CD8-positive, alpha-beta memory T cell (primary cell): ENCODE measurements around the gene ZNF350. TPM values are rescaled to one million over a fixed set of nuclear protein-coding genes. Genes with fewer than 3 reads are reported as not detected.

ENCODE experiments used
- CTCF ChIA-PET: fragments of 350-600 bp; sonication (Branson Sonifier 250); formaldehyde crosslinking; loops from one replicate; lab custom pipeline; 2021; ENCODE audit warnings: antibody characterized with exemption; lab: Charles Lee
- POLR2A ChIA-PET: fragments of 350-600 bp; sonication (Branson Sonifier 250); formaldehyde crosslinking; loops from one replicate; lab custom pipeline; 2021; ENCODE audit warnings: antibody characterized with exemption; lab: Charles Lee
- DNase-seq, 5 donors: peaks; one replicate each; pipeline versions ENCODE4 v3.0.0 to v3.0.0-alpha.2; 2020 to 2022; ENCODE audit warnings: mixed read lengths in 1 of 5
- H3K27ac ChIP-seq: one replicate; pipeline ENCODE4 v1.7.0; 2013; ENCODE audit warnings: low read depth, mild to moderate bottlenecking, low read length, moderate library complexity
- H3K27me3 ChIP-seq: 2 replicates; pipeline ENCODE4 v1.7.0; 2013; ENCODE audit warnings: low read length, mild to moderate bottlenecking; ENCODE audit not compliant: insufficient read depth, poor library complexity, severe bottlenecking
- H3K36me3 ChIP-seq: 2 replicates; pipeline ENCODE4 v1.7.0; 2013; ENCODE audit warnings: mild to moderate bottlenecking, low read length, moderate library complexity; ENCODE audit not compliant: insufficient read depth
- H3K4me1 ChIP-seq: 2 replicates; pipeline ENCODE4 v1.7.0; 2013; ENCODE audit warnings: mild to moderate bottlenecking, low read length, moderate library complexity; ENCODE audit not compliant: insufficient read depth
- H3K4me3 ChIP-seq: 2 replicates; pipeline ENCODE4 v1.7.0; 2013; ENCODE audit warnings: mild to moderate bottlenecking, low read length
- H3K9me3 ChIP-seq: 2 replicates; pipeline ENCODE4 v1.7.0; 2013; ENCODE audit warnings: mild to moderate bottlenecking, low read length
- H3K27ac Mint-ChIP-seq, 8 donors: one replicate each; pipeline ENCODE4 v1.8.0; 2020 to 2021; ENCODE audit warnings: mixed read lengths in 8 of 8, mild to moderate bottlenecking in 6 of 8, inconsistent platforms in 3 of 8, moderate library complexity in 3 of 8
- H3K27me3 Mint-ChIP-seq, 2 donors: one replicate each; pipeline ENCODE4 v1.8.0; 2020 to 2021; ENCODE audit warnings: mixed read lengths in 2 of 2, mild to moderate bottlenecking in 1 of 2, moderate library complexity in 1 of 2
- H3K36me3 Mint-ChIP-seq, 3 donors: one replicate each; pipeline ENCODE4 v1.8.0; 2020 to 2021; ENCODE audit warnings: mixed read lengths in 3 of 3, inconsistent platforms in 1 of 3, mild to moderate bottlenecking in 1 of 3
- H3K4me1 Mint-ChIP-seq, 3 donors: one replicate each; pipeline ENCODE4 v1.8.0; 2020 to 2021; ENCODE audit warnings: mixed read lengths in 3 of 3, inconsistent platforms in 1 of 3, mild to moderate bottlenecking in 1 of 3
- H3K4me3 Mint-ChIP-seq, 7 donors: one replicate each; pipeline ENCODE4 v1.8.0; 2020 to 2021; ENCODE audit warnings: mixed read lengths in 7 of 7, mild to moderate bottlenecking in 6 of 7, moderate library complexity in 4 of 7, inconsistent platforms in 2 of 7
- H3K9me3 Mint-ChIP-seq, 5 donors: one replicate each; pipeline ENCODE4 v1.8.0; 2020 to 2022; ENCODE audit warnings: mixed read lengths in 5 of 5, mild to moderate bottlenecking in 3 of 5, moderate library complexity in 2 of 5, inconsistent platforms in 1 of 5
- polyA plus RNA-seq: library from polyadenylated mRNA; unstranded; fragments of 300-500 nt; fragmentation: Illumina TruSeq; gene quantifications from one replicate; pipeline ENCODE4 v1.2.3, GENCODE V29; 2021
- total RNA-seq, 2 experiments: library from RNA; stranded (reverse); gene quantifications; one replicate each; pipeline ENCODE4 v1.2.3, GENCODE V29; 2021

Gene ZNF350
- total and polyA plus RNA-seq, 3 experiments from 2014 or later = 9.0 to 19.4 (median 10.0) TPM

DNA sequence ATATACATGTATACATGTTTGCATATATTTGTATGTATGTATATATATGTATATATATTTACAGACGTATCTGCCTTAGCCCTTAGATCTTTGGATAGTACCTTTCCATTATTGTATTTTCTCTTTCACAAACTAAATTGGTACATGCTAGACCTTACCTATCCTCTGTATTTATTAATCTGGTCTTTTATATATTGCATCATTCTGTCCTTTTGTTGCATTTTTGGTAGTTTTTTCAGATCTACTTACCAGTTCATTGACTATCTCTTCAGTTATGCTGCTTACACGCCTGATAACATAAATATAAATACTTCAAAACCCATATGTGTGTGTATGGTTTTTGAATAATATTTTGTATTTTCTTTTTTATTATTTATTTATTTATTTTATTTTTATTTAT lies 47.7 kb downstream of the ZNF350 start:
- H3K36me3 Mint-ChIP-seq = peaks cover 70 to 100% (median 97%) of the 10 kb centered on the region in 3 donors
- H3K36me3 ChIP-seq = peaks cover 74% of the 10 kb centered on the region
- no peaks in the 10 kb centered on the region for H3K4me1 ChIP-seq
- CTCF ChIA-PET = no interaction called here
- POLR2A ChIA-PET = no interaction called here
- H3K4me3 Mint-ChIP-seq = no peak overlapping the region
- no peaks in the 10 kb centered on the region for H3K27me3 Mint-ChIP-seq
- H3K27me3 ChIP-seq = no peaks in the 10 kb centered on the region
- H3K9me3 Mint-ChIP-seq = peaks cover 47 to 98% (median 93%) of the 10 kb centered on the region in 5 donors
- peaks cover 0 to 4% (median 0%) of the 10 kb centered on the region in 3 donors for H3K4me1 Mint-ChIP-seq
- H3K27ac Mint-ChIP-seq = no peak overlapping the region
- no peak overlapping the region for H3K4me3 ChIP-seq
- peaks cover 50% of the 10 kb centered on the region for H3K9me3 ChIP-seq
- H3K27ac ChIP-seq = no peak overlapping the region
- no peak for DNase-seq

- Mint-ChIP-seq H3K9me3 (peaks cover 30 to 65% (median 63%) of the 10 kb centered on the region in 5 donors), H3K27ac (no peak overlapping the region), H3K4me1 (peaks cover 29 to 32% (median 32%) of the 10 kb centered on the region in 3 donors), H3K4me3 (no peak overlapping the region), H3K36me3 (peaks cover 47 to 93% (median 76%) of the 10 kb centered on the region in 3 donors), H3K27me3 (no peaks in the 10 kb centered on the region)
- Histone ChIP-seq H3K36me3 (peaks cover 52% of the 10 kb centered on the region), H3K4me1 (peaks cover 12% of the 10 kb centered on the region), H3K9me3 (peaks cover 34% of the 10 kb centered on the region), H3K4me3 (no peak overlapping the region), H3K27me3 (no peaks in the 10 kb centered on the region), H3K27ac (no peak overlapping the region)
- ChIA-PET POLR2A (interaction anchor here (0.6 kb wide), 1 partner anchor 49 kb away, joined by 3 read pairs; no protein-coding TSS in a partner anchor), CTCF (no interaction called here)
- DNase-seq = no peak
Observed at GRCh38 chr19:51931921-51932320, 54.7 kb downstream of the ZNF350 start.

DNA sequence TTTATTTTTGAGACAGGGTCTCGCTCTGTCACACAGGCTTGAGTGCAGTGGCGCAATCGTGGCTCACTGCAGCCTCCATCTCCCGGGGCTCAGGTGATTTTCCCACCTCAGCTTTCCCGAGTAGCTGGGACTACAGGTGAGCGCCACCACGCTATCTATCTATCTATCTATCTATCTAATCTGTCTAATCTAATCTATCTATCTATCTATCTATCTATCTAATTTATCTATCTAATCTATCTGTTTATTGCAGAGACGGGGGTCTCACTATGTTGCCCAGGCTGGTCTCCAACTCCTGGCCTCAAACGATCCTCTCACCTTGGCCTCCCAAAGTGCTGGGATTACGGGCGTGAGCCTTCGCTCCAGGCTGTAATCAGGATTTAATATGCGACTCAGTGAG lies 58.8 kb downstream of the ZNF350 start:
- peak overlapping the region; percentile 91 for H3K4me3 ChIP-seq
- POLR2A ChIA-PET = no interaction called here
- peaks cover 35 to 43% (median 35%) of the 10 kb centered on the region in 3 donors for H3K4me1 Mint-ChIP-seq
- peak overlapping the region; percentile 64 for H3K27ac ChIP-seq
- H3K27ac Mint-ChIP-seq = peak overlapping the region; percentile 67 to 99 (median 91)
- peaks cover 27% of the 10 kb centered on the region for H3K9me3 ChIP-seq
- CTCF ChIA-PET = interaction anchor here (0.8 kb wide), 1 partner anchor 43 kb away, joined by 3 read pairs; no protein-coding TSS in a partner anchor
- H3K9me3 Mint-ChIP-seq = peaks cover 37 to 66% (median 58%) of the 10 kb centered on the region in 5 donors
- H3K4me3 Mint-ChIP-seq = peak overlapping the region; percentile 94 to 98 (median 96)
- no peaks in the 10 kb centered on the region for H3K27me3 ChIP-seq
- peaks cover 16% of the 10 kb centered on the region for H3K4me1 ChIP-seq
- peaks cover 25 to 73% (median 65%) of the 10 kb centered on the region in 3 donors for H3K36me3 Mint-ChIP-seq
- H3K36me3 ChIP-seq = peaks cover 25% of the 10 kb centered on the region
- no peak for DNase-seq
- H3K27me3 Mint-ChIP-seq = no peaks in the 10 kb centered on the region

DNA sequence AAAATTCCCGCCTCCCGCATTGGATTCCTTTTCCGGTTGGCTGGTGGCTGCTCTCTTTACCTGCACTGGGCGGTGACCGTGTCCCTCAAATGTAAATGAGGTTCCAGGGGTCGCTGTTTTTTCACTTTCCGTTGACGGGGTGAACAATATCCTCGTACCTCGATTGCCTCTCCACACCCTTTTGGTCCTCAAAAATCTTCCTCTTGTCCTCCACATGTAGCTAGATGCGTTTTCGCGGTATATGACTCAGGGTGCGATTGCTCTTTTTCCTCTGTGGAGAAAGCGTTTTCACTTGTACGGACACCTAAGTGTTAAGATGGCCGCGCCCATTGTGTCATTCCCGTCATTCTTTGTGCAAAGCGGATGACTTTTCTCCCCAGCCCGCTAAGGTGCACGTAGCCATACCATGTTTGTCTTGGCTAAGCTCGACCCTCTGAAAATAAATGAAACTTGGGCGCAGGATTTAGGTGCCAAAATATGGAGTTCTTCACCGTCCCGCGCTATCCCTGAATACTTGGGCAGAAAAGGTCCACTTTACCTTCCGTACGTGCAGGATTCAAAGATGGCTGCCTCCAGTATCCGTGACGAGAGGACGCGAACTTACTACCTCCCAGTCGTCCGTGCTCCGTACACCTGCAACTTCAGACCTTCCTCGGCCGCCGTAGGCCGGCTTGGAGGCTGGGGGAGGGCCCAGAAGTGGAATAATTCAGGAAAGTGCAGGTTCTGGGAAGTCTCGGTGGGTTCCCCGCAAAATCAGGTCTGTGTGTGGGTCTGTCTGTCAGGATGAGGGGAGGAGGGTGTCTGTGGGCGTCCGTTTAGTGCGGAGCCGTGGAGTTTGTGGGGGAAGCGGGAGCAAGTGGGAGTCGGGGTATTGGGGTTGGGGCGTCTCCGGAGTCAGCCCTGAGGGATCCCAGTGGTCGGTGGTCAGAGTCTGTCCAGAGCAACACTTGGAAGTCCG lies 59.6 kb downstream of the ZNF350 start, which contains the start of gene ZNF613:
ZNF613 (plus strand) TSS at position 689 of the 958 bp plus-strand sequence. CDS start 8,749 bp downstream, outside the sequence.
- H3K36me3 ChIP-seq = peaks cover 20% of the 10 kb centered on the region
- peaks cover 16% of the 10 kb centered on the region for H3K4me1 ChIP-seq
- ChIA-PET POLR2A (interaction anchor here (0.6 kb wide), 1 partner anchor 257 kb away, joined by 3 read pairs; no protein-coding TSS in a partner anchor), CTCF (interaction anchor here (0.8 to 1.4 kb wide), 2 partner anchors 10 to 44 kb away, joined by 3 to 4 read pairs; no protein-coding TSS in a partner anchor)
- peak within 1 kb of the TSS; percentile 91 for H3K4me3 ChIP-seq
- DNase-seq = peak; percentile 61 to 86 (median 81)
- Mint-ChIP-seq H3K4me3 (peak within 1 kb of the TSS; percentile 94 to 98 (median 96)), H3K9me3 (peaks cover 41 to 72% (median 64%) of the 10 kb centered on the region in 5 donors), H3K27me3 (no peaks in the 10 kb centered on the region), H3K4me1 (peaks cover 35 to 43% (median 35%) of the 10 kb centered on the region in 3 donors), H3K36me3 (peaks cover 23 to 72% (median 60%) of the 10 kb centered on the region in 3 donors), H3K27ac (peak within 1 kb of the TSS; percentile 67 to 99 (median 91))
- peak within 1 kb of the TSS; percentile 64 for H3K27ac ChIP-seq
- no peaks in the 10 kb centered on the region for H3K27me3 ChIP-seq
- peaks cover 30% of the 10 kb centered on the region for H3K9me3 ChIP-seq

GRCh38 chr19:51926426-51926783 lies 60.2 kb downstream of the ZNF350 start:
- H3K4me3 ChIP-seq = peak overlapping the region; percentile 91
- Mint-ChIP-seq H3K36me3 (peaks cover 18 to 71% (median 55%) of the 10 kb centered on the region in 3 donors), H3K27ac (peak overlapping the region in 7 of 8 donors; percentile 67 to 99 (median 91)), H3K27me3 (peaks cover 0 to 1% of the 10 kb centered on the region in 2 donors), H3K9me3 (peaks cover 36 to 73% (median 64%) of the 10 kb centered on the region in 5 donors), H3K4me1 (peaks cover 33 to 43% (median 35%) of the 10 kb centered on the region in 3 donors), H3K4me3 (peak overlapping the region; percentile 94 to 98 (median 96))
- ChIA-PET POLR2A (no interaction called here), CTCF (interaction anchor here (1.4 kb wide), 1 partner anchor 9 kb away, joined by 4 read pairs; no protein-coding TSS in a partner anchor)
- peaks cover 15% of the 10 kb centered on the region for H3K36me3 ChIP-seq
- peaks cover 30% of the 10 kb centered on the region for H3K9me3 ChIP-seq
- H3K4me1 ChIP-seq = peaks cover 16% of the 10 kb centered on the region
- H3K27ac ChIP-seq = peak overlapping the region; percentile 64
- no peak for DNase-seq
- no peaks in the 10 kb centered on the region for H3K27me3 ChIP-seq

- H3K27me3 Mint-ChIP-seq = peaks cover 1 to 3% of the 10 kb centered on the region in 2 donors
- peaks cover 6 to 10% (median 6%) of the 10 kb centered on the region in 3 donors for H3K4me1 Mint-ChIP-seq
- Histone ChIP-seq H3K27ac (no peak overlapping the region), H3K9me3 (peaks cover 53% of the 10 kb centered on the region), H3K27me3 (no peaks in the 10 kb centered on the region), H3K4me1 (peaks cover 4% of the 10 kb centered on the region), H3K4me3 (no peak overlapping the region), H3K36me3 (no peaks in the 10 kb centered on the region)
- H3K36me3 Mint-ChIP-seq = peaks cover 2 to 52% (median 27%) of the 10 kb centered on the region in 3 donors
- no peak overlapping the region for H3K4me3 Mint-ChIP-seq
- POLR2A ChIA-PET = no interaction called here
- CTCF ChIA-PET = no interaction called here
- no peak overlapping the region for H3K27ac Mint-ChIP-seq
- no peak for DNase-seq
- H3K9me3 Mint-ChIP-seq = peaks cover 36 to 95% (median 87%) of the 10 kb centered on the region in 5 donors
Observed at GRCh38 chr19:51921949-51922348, 64.7 kb downstream of the ZNF350 start.

DNA sequence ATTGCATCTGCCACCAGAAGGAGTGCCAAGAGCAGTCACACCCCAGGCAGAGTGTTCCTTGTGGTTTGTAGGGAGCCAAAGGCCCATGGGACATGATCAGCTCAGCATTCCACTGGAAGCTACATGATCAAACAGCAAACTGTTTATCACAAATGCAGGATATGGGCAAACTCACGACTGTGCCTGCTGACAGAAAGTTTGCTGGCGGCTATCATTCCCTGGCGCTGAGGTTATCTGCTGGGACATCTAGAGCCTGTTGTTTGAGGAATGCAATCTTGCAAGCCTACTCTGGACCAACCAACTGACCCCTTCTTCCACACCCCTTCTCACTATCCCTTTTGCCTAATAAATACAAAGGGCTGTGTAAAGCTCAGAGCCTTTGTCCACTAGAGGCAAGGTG lies 67.0 kb downstream of the ZNF350 start:
- peaks cover 44 to 99% (median 92%) of the 10 kb centered on the region in 5 donors for H3K9me3 Mint-ChIP-seq
- peaks cover 1 to 3% of the 10 kb centered on the region in 2 donors for H3K27me3 Mint-ChIP-seq
- H3K4me3 ChIP-seq = no peak overlapping the region
- no peaks in the 10 kb centered on the region for H3K36me3 ChIP-seq
- no peak overlapping the region for H3K27ac Mint-ChIP-seq
- peaks cover 55% of the 10 kb centered on the region for H3K9me3 ChIP-seq
- ChIA-PET CTCF (no interaction called here), POLR2A (no interaction called here)
- H3K4me1 Mint-ChIP-seq = no peaks in the 10 kb centered on the region
- H3K27me3 ChIP-seq = no peaks in the 10 kb centered on the region
- no peak overlapping the region for H3K4me3 Mint-ChIP-seq
- no peak overlapping the region for H3K27ac ChIP-seq
- no peak for DNase-seq
- peaks cover 5 to 38% (median 25%) of the 10 kb centered on the region in 3 donors for H3K36me3 Mint-ChIP-seq
- no peaks in the 10 kb centered on the region for H3K4me1 ChIP-seq
